ENCODE measurements around the gene XAGE1A.
"Not testable (repeated sequence)": the region's sequence is repeated elsewhere in the genome, so short reads cannot be mapped to it uniquely, and the experiment has no call there.

Gene XAGE1A, protein sequence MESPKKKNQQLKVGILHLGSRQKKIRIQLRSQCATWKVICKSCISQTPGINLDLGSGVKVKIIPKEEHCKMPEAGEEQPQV

DNA sequence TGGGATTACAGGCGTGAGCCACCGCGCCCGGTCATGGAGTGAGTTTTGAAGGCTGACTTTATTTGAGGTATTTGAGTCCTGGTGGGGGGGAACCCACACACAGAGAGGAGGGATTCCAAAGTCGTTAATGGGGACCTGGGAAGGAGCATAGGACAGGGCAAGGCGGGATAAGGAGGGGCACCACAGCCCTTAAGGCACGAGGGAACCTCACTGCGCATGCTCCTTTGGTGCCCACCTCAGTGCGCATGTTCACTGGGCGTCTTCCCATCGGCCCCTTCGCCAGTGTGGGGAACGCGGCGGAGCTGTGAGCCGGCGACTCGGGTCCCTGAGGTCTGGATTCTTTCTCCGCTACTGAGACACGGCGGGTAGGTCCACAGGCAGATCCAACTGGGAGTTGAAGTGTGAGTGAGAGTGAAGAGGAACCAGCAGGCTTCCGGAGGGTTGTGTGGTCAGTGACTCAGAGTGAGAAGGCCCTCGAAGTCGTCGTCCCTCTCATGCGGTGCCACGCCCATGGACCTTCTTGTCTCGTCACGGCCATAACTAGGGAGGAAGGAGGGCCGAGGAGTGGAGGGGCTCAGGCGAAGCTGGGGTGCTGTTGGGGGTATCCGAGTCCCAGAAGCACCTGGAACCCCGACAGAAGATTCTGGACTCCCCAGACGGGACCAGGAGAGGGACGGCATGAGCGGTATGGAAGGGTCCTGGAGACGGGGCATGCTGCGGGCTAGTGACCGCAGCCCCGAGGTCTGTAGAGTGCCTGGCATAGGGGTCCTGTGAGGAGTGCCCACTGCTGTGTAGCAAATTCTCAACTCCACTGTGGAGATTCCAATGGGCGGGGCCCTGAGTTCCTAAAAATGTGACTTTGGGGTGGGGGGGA, at the start of gene XAGE1A:
Gene XAGE1A, plus strand, starts transcription at position 264 of the 874 bp plus-strand sequence. CDS start 1,554 bp downstream, outside the sequence.
- DNase-seq = not testable (repeated sequence)

DNA sequence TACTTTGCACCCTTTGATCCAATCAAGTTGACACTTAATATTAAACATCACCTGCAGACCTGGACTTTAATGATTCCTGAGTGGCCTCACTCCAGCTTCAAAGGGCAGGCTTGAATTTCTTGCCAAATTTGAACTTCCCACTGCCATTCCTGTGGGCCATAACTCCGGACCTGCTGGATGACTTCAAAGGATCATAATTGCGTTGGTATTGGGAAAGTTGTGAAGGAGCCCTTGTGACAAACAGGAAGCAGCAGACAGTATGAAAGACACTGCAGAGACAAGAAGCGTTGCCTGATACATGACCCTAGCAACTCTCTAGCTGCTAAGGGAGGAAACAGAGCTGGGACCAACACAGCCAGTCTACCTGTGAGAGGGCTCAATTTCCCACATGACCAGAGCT, 43.6 kb upstream of the XAGE1A start:
- DNase-seq = not testable (repeated sequence)

DNA sequence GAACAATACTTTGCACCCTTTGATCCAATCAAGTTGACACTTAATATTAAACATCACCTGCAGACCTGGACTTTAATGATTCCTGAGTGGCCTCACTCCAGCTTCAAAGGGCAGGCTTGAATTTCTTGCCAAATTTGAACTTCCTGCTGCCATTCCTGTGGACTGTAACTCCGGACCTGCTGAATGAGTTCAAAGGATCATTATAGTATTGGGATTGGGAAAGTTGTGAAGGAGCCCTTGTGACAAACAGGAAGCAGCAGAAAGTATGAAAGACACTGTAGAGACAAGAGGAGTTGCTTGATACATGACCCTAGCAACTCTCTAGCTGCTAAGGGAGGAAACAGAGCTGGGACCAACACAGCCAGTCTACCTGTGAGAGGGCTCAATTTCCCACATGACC, 24.3 kb upstream of the XAGE1A start:
- DNase-seq = not testable (repeated sequence)

DNA sequence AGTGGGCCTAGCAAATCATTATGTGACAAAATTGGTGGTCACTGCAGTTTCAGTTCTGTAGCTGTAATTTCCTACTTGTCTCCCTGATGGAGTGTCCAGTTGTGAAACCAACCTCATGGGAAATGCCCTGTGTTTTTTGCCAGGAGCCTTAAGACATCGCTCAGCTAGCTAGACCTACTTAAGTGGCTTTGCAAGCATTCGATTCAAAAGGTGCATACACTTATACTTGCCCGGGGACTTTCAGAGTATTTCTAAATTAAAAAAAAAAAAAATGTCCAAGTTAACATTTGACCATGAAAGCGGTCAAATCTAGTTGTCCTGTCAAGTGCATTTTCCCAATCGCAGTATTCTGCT, 788 bp downstream of the XAGE1A start:
- not testable (repeated sequence) for DNase-seq

DNA sequence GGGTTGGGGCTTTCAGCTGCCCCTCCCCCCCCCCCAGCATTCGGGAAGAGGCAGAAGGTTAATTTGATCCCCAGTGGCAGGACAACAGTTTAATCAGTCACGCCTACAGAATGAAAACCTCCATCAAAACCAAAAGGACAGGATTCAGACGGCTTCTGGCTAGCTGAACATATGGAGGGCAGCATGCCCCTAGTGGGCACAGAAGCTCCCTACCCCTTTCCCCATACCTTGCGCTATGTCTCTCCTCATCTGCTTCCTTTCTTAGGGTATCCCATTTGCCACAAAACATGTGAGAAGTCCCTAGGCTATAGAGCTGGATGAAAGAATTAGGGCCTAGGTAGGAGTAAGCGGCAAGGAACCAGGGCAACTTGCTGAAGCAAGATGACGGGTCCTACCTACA, 5.8 kb downstream of the XAGE1A start:
- DNase-seq = not testable (repeated sequence)

DNA sequence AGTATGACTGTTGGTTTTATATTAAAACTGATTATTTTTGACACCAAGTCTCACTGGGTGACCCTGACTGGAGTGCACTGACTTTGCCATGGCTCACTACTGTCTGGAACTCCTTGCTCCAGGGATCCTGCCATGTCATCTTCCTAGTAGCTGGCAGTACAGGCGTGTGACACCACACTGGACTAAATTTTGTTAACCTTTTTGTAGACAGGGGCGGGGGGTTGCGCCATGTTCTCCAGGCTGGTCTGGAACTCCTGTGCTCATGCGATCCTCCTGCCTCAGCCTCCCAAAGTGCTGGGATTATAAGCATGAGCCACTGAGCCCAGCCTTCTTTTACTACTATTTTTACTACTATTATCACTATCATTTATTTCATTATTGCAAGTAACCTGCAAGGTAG, 8.9 kb downstream of the XAGE1A start:
- no peak for DNase-seq

DNA sequence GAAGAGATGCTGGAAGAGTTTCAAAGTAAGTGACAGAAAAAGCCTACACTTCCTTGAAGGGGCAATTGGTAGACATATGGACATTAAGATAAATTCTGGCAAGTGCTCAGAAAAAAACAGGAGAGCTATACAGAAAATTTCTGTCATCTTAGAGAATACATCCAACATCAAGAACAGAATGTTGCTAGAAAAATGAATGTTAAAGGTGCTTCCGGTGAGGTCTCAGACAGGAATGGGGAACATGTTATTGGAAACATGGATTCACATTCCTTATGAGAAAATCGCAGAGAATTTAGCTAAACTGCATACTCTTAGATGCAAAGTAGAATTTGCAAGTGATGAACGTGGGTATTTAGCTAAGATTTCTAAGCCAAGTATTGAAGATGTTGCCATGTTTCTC, 11.7 kb downstream of the XAGE1A start:
- no peak for DNase-seq

DNA sequence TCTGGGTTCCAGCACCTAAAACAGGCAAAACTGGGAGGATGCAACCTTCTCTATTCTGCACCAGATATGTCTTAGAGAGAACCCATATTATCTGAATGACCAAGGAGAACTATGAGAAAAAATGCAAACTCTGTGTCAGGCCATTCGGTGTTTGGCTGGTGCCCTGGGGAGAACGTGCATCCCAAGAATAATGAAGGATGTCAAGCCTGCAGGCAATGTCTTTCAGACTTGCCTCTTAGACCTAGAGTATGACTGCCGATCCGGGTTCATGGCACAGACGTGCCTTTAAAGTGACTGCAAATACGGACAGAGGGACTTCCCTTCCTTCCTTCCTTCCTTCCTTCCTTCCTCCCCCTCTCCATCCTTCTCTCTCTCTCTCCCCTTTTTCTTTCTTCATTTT, 14.3 kb downstream of the XAGE1A start:
- no peak for DNase-seq

DNA sequence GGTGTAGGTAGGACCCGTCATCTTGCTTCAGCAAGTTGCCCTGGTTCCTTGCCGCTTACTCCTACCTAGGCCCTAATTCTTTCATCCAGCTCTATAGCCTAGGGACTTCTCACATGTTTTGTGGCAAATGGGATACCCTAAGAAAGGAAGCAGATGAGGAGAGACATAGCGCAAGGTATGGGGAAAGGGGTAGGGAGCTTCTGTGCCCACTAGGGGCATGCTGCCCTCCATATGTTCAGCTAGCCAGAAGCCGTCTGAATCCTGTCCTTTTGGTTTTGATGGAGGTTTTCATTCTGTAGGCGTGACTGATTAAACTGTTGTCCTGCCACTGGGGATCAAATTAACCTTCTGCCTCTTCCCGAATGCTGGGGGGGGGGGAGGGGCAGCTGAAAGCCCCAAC, 15.5 kb downstream of the XAGE1A start:
- not testable (repeated sequence) for DNase-seq

DNA sequence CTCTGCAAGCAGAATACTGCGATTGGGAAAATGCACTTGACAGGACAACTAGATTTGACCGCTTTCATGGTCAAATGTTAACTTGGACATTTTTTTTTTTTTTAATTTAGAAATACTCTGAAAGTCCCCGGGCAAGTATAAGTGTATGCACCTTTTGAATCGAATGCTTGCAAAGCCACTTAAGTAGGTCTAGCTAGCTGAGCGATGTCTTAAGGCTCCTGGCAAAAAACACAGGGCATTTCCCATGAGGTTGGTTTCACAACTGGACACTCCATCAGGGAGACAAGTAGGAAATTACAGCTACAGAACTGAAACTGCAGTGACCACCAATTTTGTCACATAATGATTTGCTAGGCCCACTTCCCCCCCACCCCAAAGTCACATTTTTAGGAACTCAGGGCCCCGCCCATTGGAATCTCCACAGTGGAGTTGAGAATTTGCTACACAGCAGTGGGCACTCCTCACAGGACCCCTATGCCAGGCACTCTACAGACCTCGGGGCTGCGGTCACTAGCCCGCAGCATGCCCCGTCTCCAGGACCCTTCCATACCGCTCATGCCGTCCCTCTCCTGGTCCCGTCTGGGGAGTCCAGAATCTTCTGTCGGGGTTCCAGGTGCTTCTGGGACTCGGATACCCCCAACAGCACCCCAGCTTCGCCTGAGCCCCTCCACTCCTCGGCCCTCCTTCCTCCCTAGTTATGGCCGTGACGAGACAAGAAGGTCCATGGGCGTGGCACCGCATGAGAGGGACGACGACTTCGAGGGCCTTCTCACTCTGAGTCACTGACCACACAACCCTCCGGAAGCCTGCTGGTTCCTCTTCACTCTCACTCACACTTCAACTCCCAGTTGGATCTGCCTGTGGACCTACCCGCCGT, 20.7 kb downstream of the XAGE1A start:
- not testable (repeated sequence) for DNase-seq

DNA sequence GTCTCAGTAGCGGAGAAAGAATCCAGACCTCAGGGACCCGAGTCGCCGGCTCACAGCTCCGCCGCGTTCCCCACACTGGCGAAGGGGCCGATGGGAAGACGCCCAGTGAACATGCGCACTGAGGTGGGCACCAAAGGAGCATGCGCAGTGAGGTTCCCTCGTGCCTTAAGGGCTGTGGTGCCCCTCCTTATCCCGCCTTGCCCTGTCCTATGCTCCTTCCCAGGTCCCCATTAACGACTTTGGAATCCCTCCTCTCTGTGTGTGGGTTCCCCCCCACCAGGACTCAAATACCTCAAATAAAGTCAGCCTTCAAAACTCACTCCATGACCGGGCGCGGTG, 21.3 kb downstream of the XAGE1A start, which contains the start of gene XAGE1B:
Gene XAGE1B, minus strand, starts transcription at position 77 of the 339 bp plus-strand sequence. CDS start 1,536 bp downstream, outside the sequence.
- DNase-seq = not testable (repeated sequence)

DNA sequence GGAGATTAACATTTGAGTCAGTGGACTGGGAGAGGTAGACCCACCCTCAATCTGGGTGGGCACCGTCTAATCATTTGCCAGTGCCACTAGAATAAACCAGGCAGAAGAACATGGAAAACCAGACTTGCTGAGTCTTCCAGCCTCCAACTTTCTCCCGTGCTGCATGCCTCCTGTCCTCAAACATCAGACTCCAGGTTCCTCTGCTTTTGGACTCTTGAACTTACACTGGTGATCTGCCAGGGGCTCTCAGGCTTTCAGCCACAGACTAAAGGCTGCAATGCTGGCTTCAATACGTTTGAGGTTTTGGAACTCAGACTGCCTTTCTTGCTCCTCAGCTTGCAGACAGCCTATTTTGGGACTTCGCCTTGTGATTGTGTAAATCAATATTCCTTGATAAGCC, 45.4 kb downstream of the XAGE1A start:
- not testable (repeated sequence) for DNase-seq

DNA sequence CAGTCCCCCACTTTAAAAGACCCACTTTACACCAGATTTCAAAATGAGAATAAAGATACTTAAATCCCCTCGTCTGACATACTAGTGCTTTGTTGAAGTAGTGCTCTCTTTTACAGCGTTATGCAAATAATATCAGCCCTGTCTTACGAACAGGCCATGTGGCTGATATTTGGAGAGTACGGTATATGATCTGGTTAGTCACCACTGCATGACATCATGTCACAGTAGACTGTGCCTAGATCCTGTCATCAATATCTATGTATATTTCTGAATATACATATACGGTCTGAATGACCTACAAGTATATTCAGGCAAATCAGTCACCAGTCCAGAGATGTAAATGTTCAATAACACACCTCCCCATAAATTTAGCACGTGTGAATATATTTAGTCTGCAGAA, 46.7 kb downstream of the XAGE1A start:
- DNase-seq = no peak

DNA sequence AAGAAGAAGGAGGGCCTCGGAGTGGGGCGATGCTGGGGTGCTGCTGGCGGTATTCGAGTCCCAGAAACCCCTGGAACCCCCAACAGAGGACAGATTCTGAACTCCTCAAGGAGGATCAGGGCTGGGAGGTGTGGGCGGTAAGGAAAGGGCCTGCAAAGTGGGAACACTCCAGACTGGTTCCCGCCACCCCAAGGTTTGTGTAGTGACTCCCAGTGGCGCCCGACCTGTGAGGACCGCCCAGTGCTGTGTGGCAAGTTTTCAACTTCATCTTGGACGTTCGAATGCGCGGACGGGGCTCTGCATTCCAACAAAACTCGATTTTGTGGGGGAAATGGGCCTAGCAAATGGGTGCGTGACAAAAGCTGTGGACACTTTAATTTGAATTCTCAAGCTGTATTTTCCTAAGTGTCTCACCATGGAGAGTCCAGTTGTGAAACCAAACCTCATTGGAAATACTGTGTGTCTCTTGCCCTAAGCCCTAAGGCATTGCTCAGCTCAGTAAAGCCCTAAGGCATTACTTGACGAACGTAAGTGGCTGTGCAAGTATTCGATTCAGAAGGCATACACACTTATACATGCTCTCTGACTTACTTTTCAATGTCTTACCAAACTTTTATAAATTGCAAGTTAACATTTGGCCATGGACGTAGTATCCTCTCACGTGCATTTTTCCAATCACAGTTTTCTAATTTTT, 48.7 kb downstream of the XAGE1A start:
- DNase-seq = no peak

DNA sequence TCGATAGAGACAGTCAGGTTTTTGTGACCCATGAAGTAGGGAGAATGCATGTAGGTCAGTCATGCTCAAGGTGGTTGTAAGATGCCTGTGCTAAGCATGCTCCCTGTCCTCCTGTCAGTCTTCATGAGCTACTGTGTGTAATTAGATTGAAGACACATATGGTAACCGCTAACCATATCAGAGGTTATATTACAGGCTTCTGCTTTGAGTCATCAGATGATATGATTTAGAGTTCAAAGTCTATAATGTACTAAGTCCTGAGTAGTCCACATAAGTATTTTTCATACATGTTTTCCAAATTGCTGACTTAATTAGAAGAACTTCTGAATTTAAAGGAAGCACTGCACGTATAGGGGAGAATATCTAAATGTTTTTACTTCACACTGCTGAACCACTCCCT, 53.2 kb downstream of the XAGE1A start:
- DNase-seq = not testable (repeated sequence)

Measured in NCI-H69 (cell line).